ENCODE results near the gene TRAM2. TPM values are rescaled to one million over a fixed set of nuclear protein-coding genes. Genes with fewer than 3 reads are reported as not detected.

The TRAM2 gene
- total RNA-seq, 4 donors from 2014 or later: 8.3 to 17.7 (median 14.7) TPM

GRCh38 chr6:52535711-52536423 is 41.0 kb downstream of the TRAM2 start:
- H3K36me3 ChIP-seq: peaks cover 0 to 22% (median 0%) of the 10 kb centered on the region in 3 donors
- no peak for DNase-seq
- H3K9me3 ChIP-seq: no peaks in the 10 kb centered on the region
- TF ChIP-seq POLR2A (IDR thresholded peaks at IDR 0.05) (no peak), CTCF (IDR thresholded peaks at IDR 0.05) (no peak)
- H3K4me1 ChIP-seq: peaks cover 0 to 5% (median 0%) of the 10 kb centered on the region in 4 donors
- H3K4me3 ChIP-seq: no peak overlapping the region
- H3K27me3 ChIP-seq: no peaks in the 10 kb centered on the region
- H3K27ac ChIP-seq: peak overlapping the region in 1 of 4 donors; percentile 1

- H3K27ac ChIP-seq: no peak overlapping the region
- peak in 2 of 3 donors; percentile 34 to 57 for DNase-seq
- peaks cover 0 to 5% (median 0%) of the 10 kb centered on the region in 4 donors for H3K4me1 ChIP-seq
- H3K4me3 ChIP-seq: no peak overlapping the region
- no peaks in the 10 kb centered on the region for H3K27me3 ChIP-seq
- H3K9me3 ChIP-seq: no peaks in the 10 kb centered on the region
- no peak for TF ChIP-seq CTCF (IDR thresholded peaks at IDR 0.05)
- TF ChIP-seq POLR2A (IDR thresholded peaks at IDR 0.05): no peak
- peaks cover 0 to 22% (median 0%) of the 10 kb centered on the region in 3 donors for H3K36me3 ChIP-seq
Measured at GRCh38 chr6:52534966-52535390, 41.9 kb downstream of the TRAM2 start.

GRCh38 chr6:52534363-52534762 is 42.5 kb downstream of the TRAM2 start:
- Histone ChIP-seq H3K9me3 (no peaks in the 10 kb centered on the region), H3K27me3 (no peaks in the 10 kb centered on the region), H3K36me3 (peaks cover 0 to 22% (median 0%) of the 10 kb centered on the region in 3 donors), H3K27ac (no peak overlapping the region), H3K4me3 (no peak overlapping the region), H3K4me1 (peaks cover 0 to 5% (median 0%) of the 10 kb centered on the region in 4 donors)
- TF ChIP-seq CTCF (IDR thresholded peaks at IDR 0.05): no peak
- no peak for TF ChIP-seq POLR2A (IDR thresholded peaks at IDR 0.05)
- no peak for DNase-seq

- no peak overlapping the region for H3K4me3 ChIP-seq
- no peak overlapping the region for H3K27ac ChIP-seq
- peaks cover 0 to 5% (median 0%) of the 10 kb centered on the region in 4 donors for H3K4me1 ChIP-seq
- H3K36me3 ChIP-seq: peaks cover 0 to 22% (median 0%) of the 10 kb centered on the region in 3 donors
- TF ChIP-seq CTCF (IDR thresholded peaks at IDR 0.05) (no peak), POLR2A (IDR thresholded peaks at IDR 0.05) (no peak)
- DNase-seq: no peak
- H3K27me3 ChIP-seq: no peaks in the 10 kb centered on the region
- H3K9me3 ChIP-seq: no peaks in the 10 kb centered on the region
Measured at GRCh38 chr6:52533491-52533890, 43.4 kb downstream of the TRAM2 start.

GRCh38 chr6:52532457-52532856 is 44.4 kb downstream of the TRAM2 start:
- Histone ChIP-seq H3K36me3 (peaks cover 0 to 22% (median 0%) of the 10 kb centered on the region in 3 donors), H3K27ac (no peak overlapping the region), H3K4me3 (no peak overlapping the region), H3K9me3 (no peaks in the 10 kb centered on the region), H3K4me1 (peaks cover 0 to 2% (median 0%) of the 10 kb centered on the region in 4 donors), H3K27me3 (no peaks in the 10 kb centered on the region)
- TF ChIP-seq POLR2A (IDR thresholded peaks at IDR 0.05): no peak
- TF ChIP-seq CTCF (IDR thresholded peaks at IDR 0.05): no peak
- DNase-seq: no peak
